ENCODE measurements around the gene SNX32. TPM values are rescaled to one million over a fixed set of nuclear protein-coding genes. Genes with fewer than 3 reads are reported as not detected.

SNX32 gene
- total RNA-seq, 6 experiments from 2014 or later = not detected

- no peak for TF ChIP-seq CTCF (IDR thresholded peaks at IDR 0.05)
- no peaks in the 10 kb centered on the region for H3K36me3 Mint-ChIP-seq (ENCODE audit: low read depth)
- peaks cover 17% of the 10 kb centered on the region; the same call in 1 of the 2 replicates for H3K4me1 Mint-ChIP-seq (ENCODE audit: low read depth)
- H3K4me3 Mint-ChIP-seq = no peak overlapping the region
- no peak for DNase-seq
- no peak overlapping the region for H3K27ac Mint-ChIP-seq
- peaks cover 19% of the 10 kb centered on the region for H3K27me3 Mint-ChIP-seq (ENCODE audit: insufficient read depth)
- H3K9me3 Mint-ChIP-seq = no peaks in the 10 kb centered on the region
These were observed 42.7 kb upstream of the SNX32 start for GRCh38 chr11:65790902-65791650.

- Mint-ChIP-seq H3K9me3 (no peaks in the 10 kb centered on the region), H3K27me3 (ENCODE audit: insufficient read depth) (peaks cover 24% of the 10 kb centered on the region), H3K27ac (no peak overlapping the region), H3K36me3 (ENCODE audit: low read depth) (no peaks in the 10 kb centered on the region), H3K4me1 (ENCODE audit: low read depth) (peaks cover 17% of the 10 kb centered on the region; the same call in 1 of the 2 replicates), H3K4me3 (no peak overlapping the region)
- DNase-seq = peak; percentile 45
- TF ChIP-seq CTCF (IDR thresholded peaks at IDR 0.05) = no peak
These were observed 42.0 kb upstream of the SNX32 start for GRCh38 chr11:65791719-65792213.

- no peak for TF ChIP-seq CTCF (IDR thresholded peaks at IDR 0.05)
- Mint-ChIP-seq H3K4me3 (no peak overlapping the region), H3K27me3 (ENCODE audit: insufficient read depth) (peaks cover 24% of the 10 kb centered on the region), H3K27ac (no peak overlapping the region), H3K36me3 (ENCODE audit: low read depth) (no peaks in the 10 kb centered on the region), H3K9me3 (no peaks in the 10 kb centered on the region), H3K4me1 (ENCODE audit: low read depth) (peaks cover 17% of the 10 kb centered on the region; the same call in 1 of the 2 replicates)
- no peak for DNase-seq
These were observed 41.3 kb upstream of the SNX32 start for GRCh38 chr11:65792456-65792855.

- no peak for TF ChIP-seq CTCF (IDR thresholded peaks at IDR 0.05)
- H3K27me3 Mint-ChIP-seq (ENCODE audit: insufficient read depth) = peaks cover 20% of the 10 kb centered on the region
- peaks cover 17% of the 10 kb centered on the region; the same call in 1 of the 2 replicates for H3K4me1 Mint-ChIP-seq (ENCODE audit: low read depth)
- no peak for DNase-seq
- H3K36me3 Mint-ChIP-seq (ENCODE audit: low read depth) = no peaks in the 10 kb centered on the region
- no peak overlapping the region for H3K27ac Mint-ChIP-seq
- no peak overlapping the region for H3K4me3 Mint-ChIP-seq
- no peaks in the 10 kb centered on the region for H3K9me3 Mint-ChIP-seq
These were observed 40.6 kb upstream of the SNX32 start for GRCh38 chr11:65793144-65793581.

GRCh38 chr11:65793625-65794400 lies 40.0 kb upstream of the SNX32 start:
- H3K4me3 Mint-ChIP-seq = no peak overlapping the region
- H3K27me3 Mint-ChIP-seq (ENCODE audit: insufficient read depth) = peaks cover 21% of the 10 kb centered on the region
- H3K27ac Mint-ChIP-seq = no peak overlapping the region
- H3K4me1 Mint-ChIP-seq (ENCODE audit: low read depth) = peaks cover 17% of the 10 kb centered on the region; the same call in 1 of the 2 replicates
- TF ChIP-seq CTCF (IDR thresholded peaks at IDR 0.05) = no peak
- no peaks in the 10 kb centered on the region for H3K9me3 Mint-ChIP-seq
- no peaks in the 10 kb centered on the region for H3K36me3 Mint-ChIP-seq (ENCODE audit: low read depth)
- DNase-seq = no peak
